ENCODE measurements around the gene CA6.
"Not testable (repeated sequence)": the region's sequence is repeated elsewhere in the genome, so short reads cannot be mapped to it uniquely, and the experiment has no call there.

CA6 gene

GRCh38 chr1:8945568-8945967 lies at the start of gene CA6:
Gene CA6, plus strand, starts transcription at chr1:8945868. Its CDS starts 19 bp downstream, at chr1:8945887.
- DNase-seq (ENCODE audit: low spot score) = no peak

DNA sequence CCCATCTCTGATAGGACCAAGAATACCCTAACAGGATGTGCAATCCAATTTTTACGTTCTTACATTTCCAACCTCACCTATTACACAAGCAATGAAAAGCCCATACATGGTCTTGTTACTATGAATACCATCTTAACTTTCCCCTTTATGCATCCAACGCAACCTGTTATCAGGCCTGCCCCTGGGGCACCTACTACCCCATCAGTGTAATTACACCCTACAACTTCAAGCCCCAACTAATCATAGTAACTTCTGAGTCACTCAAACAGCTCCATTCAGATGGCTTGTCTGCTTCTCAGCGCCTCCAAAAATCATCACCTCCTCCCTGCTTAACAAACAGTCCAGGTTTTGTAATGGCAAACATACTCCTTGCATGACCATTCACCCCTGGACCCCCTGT lies 48.9 kb upstream of the CA6 start:
- not testable (repeated sequence) for DNase-seq (ENCODE audit: low spot score)

GRCh38 chr1:8897505-8897904 lies 48.2 kb upstream of the CA6 start:
- not testable (repeated sequence) for DNase-seq (ENCODE audit: low spot score)

DNA sequence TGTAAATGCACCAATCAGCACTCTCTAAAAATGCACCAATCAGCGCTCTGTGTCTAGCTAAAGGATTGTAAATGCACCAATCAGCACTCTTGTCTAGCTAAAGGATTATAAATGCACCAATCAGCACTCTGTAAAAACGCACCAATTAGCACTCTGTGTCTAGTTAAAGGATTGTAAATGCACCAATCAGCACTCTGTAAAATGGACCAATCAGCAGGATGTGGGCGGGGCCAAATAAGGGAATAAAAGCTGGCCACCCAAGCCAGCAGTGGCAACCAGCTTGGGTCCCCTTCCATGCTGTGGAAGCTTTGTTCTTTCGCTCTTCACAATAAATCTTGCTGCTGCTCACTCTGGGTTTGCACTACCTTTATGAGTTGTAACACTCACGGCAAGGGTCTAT lies 47.2 kb upstream of the CA6 start:
- DNase-seq (ENCODE audit: low spot score) = not testable (repeated sequence)

- no peak for DNase-seq (ENCODE audit: low spot score)
These were observed 46.6 kb upstream of the CA6 start for GRCh38 chr1:8899046-8899445.

GRCh38 chr1:8900684-8901083 lies 45.0 kb upstream of the CA6 start:
- not testable (repeated sequence) for DNase-seq (ENCODE audit: low spot score)

DNA sequence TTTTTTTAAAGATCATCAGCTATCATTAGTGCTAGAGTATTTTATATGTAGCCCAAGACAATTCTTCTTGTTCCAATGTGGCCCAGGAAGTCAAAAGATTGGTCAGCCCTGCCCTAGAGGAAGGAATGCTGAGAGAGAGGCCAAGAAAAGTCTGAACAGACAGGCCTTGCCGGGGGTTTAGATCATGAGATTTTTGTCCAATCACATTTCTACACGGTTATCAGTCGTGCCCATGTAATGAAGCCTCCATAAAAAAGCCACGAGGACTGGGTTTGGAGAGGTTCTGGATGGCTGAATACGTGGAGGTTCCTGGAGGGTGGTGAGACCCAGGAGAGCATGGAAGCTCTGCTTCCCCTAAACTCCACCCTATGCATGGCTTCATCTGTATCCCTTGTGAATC lies 42.9 kb upstream of the CA6 start:
- no peak for DNase-seq (ENCODE audit: low spot score)

DNA sequence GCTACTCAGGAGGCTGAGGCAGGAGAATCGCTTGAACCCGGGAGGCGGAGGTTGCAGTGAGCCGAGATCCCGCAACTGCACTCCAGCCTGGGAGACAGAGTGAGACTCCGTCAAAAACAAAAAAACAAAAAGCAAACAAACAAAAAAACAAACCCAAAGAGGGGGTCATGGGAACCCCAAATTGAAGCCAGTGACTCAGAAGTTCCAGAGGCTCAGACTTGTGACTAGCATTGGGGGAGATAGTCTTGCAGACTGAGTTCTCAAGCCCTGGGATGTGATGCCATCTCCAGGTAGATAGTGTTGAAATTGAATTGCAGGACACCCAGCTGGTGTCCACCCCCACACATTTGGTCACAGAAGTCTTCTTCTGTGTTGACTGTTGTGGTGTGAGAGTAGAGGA lies 42.3 kb upstream of the CA6 start:
- DNase-seq (ENCODE audit: low spot score) = peak; percentile 16

- DNase-seq (ENCODE audit: low spot score) = no peak
These were observed 41.6 kb upstream of the CA6 start for GRCh38 chr1:8903908-8904650.

- no peak for DNase-seq (ENCODE audit: low spot score)
These were observed 40.0 kb upstream of the CA6 start for GRCh38 chr1:8905582-8906191.

DNA sequence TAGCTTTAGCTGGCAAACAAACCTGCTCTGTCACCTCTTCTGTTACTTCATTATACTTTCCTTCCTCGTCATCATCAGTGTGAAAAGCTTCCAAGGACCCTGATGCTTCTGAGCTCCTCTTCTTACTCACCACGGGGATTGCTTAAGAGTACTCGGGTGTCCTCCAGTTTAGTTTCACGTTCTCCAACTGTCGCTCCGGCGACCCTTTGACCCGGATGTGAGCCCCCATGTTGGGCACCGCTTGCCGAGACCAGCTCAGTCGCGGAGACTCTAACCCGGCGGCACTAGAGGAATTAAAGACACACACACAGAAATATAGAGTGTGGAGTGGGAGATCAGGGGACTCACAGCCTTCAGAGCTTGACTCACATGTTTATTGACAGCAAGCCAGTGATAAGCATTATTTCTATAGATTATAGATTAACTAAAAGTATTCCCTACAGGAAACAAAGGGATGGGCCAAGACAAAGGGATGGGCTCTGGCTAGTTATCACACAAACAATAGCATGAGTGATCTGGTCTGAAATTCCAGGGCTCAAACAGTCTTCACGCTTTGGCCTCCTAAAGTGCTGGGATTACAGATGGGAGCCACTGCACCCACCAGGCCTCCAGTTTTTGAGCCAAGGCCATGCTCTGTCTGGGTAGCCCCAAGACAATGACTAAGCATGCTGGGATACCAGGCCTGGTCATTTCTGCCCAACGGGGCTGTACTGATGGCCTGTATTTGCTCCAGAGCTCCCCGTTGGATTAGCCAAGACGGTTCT lies 37.1 kb upstream of the CA6 start:
- DNase-seq (ENCODE audit: low spot score) = no peak

GRCh38 chr1:8910331-8910730 lies 35.3 kb upstream of the CA6 start:
- no peak for DNase-seq (ENCODE audit: low spot score)

GRCh38 chr1:8910914-8911313 lies 34.8 kb upstream of the CA6 start:
- no peak for DNase-seq (ENCODE audit: low spot score)

- no peak for DNase-seq (ENCODE audit: low spot score)
These were observed 34.0 kb upstream of the CA6 start for GRCh38 chr1:8911416-8912309.

- DNase-seq (ENCODE audit: low spot score) = no peak
These were observed 32.2 kb upstream of the CA6 start for GRCh38 chr1:8913457-8913856.

- no peak for DNase-seq (ENCODE audit: low spot score)
These were observed 31.2 kb upstream of the CA6 start for GRCh38 chr1:8914466-8914865.

DNA sequence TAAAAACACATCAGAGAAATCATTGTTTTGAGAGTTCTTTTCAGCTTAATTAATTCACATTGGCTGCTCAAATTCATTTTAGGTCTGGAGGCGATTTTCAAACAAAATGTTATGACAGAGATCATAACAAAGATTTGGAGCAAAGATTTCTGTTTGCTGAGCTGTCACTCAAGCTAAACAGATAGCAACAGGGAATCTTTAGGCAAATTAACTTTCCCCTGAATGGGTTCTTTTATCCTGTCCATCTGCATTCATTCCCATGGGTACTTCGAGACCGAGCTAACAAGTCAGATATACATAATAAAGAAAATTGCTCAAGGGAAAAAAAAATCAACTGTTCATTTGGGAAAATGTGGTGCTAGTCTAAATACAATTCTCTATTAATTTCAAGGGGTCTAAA lies 30.2 kb upstream of the CA6 start:
- no peak for DNase-seq (ENCODE audit: low spot score)

- not testable (repeated sequence) for DNase-seq (ENCODE audit: low spot score)
These were observed 28.1 kb upstream of the CA6 start for GRCh38 chr1:8917536-8917935.

GRCh38 chr1:8922962-8923361 lies 22.7 kb upstream of the CA6 start:
- DNase-seq (ENCODE audit: low spot score) = no peak

DNA sequence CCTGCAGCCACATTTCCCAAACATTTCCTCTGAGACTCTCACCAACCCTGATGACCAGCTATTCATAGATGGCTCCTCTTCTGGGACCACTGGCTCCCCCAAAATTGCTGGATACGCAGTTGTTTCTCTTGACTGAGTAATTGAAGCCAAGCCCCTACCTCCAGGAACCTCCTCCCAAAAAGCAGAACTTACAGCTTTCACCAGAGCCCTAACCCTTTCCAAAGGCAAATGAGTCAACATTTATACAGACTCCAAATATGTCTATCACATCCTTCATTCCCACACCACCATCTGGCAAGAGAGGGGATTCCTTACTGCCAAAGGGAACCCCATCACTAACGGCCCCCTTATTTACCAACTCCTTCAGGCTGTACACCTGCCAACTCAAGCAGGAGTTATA lies 20.3 kb upstream of the CA6 start:
- DNase-seq (ENCODE audit: low spot score) = no peak

DNA sequence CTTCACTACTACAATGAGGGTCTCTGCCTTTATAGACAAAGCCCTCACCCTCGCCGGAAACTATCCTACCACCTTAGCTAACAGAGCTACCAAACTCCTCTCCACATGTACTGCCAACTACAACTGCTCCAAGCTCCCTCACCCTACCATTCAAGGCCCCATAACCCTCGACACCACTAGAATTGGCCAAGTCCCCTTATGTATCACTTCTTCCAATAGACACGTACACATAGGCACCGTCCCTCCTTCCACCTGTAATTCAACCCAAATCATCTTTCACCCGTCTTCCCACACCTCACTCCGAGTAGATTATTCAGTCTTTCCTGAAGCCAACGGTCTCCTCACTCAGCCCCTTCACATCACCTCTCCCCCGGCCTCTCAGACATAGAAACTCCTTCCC lies 19.7 kb upstream of the CA6 start:
- no peak for DNase-seq (ENCODE audit: low spot score)

Measured in CD4-positive, alpha-beta T cell treated with Interleukin-6 at 100 ng/mL for 8 hours (primary cell).